LNCAP (cell line): ENCODE data around the gene SLC23A3.

Experiments
- TF ChIP-seq, protein P1 (sequence below): fragments of 450-650 bp; IDR thresholded peaks from 2 replicates; pipeline ENCODE4 v1.5.1; 2017; ENCODE audit warnings: mild to moderate bottlenecking

The SLC23A3 gene

DNA sequence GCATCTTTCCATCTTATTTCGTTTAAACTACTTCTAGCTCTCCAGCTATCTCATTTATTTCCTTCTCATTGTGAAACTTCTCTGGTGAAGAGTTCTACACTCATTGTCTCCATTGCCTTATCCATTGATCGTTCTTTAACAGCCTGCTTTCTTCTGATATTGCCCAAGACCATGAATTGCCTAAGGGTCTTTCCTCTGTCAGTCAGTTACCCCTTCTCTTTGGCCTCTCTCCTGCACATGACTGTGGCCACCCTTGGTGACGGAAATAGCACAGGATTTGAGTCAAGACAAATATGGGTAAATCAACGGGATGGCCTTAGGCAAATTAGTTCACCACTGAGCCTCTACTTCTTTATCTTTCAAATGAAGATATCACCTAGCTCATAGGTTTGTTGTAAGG is 35.9 kb downstream of the SLC23A3 start:
- TF ChIP-seq, protein P1, sequence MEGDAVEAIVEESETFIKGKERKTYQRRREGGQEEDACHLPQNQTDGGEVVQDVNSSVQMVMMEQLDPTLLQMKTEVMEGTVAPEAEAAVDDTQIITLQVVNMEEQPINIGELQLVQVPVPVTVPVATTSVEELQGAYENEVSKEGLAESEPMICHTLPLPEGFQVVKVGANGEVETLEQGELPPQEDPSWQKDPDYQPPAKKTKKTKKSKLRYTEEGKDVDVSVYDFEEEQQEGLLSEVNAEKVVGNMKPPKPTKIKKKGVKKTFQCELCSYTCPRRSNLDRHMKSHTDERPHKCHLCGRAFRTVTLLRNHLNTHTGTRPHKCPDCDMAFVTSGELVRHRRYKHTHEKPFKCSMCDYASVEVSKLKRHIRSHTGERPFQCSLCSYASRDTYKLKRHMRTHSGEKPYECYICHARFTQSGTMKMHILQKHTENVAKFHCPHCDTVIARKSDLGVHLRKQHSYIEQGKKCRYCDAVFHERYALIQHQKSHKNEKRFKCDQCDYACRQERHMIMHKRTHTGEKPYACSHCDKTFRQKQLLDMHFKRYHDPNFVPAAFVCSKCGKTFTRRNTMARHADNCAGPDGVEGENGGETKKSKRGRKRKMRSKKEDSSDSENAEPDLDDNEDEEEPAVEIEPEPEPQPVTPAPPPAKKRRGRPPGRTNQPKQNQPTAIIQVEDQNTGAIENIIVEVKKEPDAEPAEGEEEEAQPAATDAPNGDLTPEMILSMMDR, result no peak

DNA sequence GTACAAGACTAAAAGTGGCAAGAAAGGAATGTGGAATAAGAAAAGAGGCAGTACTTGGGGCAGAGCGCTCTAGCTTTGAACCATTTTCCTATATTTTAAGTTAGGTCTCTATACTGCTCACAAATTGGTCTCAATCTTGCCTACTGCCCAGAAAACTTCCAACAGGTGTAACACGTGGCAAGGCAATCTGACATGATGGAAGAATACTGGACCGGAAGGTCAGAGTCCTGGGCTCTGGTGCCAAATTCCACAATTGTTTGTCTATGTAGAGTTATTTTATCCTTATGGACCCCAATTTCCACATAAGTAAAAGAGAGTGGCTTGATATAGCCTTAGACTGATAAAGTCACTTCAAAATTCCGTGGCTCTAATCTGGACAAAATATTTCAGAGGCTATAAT is 38.1 kb downstream of the SLC23A3 start:
- TF ChIP-seq, protein P1, result no peak

DNA sequence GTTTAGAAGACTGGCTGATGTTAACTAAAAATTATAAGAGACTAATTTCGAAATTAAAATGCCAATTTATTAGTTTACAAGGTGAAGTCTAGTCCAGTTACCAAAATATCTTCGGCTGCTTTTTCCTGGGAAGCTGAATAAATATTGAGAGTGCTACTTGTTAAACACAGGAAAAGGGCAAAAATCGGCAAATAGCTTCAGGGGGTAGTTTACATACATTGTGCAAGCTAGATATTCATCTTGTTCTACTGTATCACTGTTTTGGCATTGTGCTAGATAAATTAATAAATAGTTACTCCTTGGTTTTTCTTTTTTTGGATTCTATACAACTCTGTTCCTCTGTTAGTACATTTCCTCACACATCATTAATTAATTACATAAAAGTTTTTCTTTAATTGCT is 38.5 kb downstream of the SLC23A3 start:
- TF ChIP-seq, protein P1, result no peak

DNA sequence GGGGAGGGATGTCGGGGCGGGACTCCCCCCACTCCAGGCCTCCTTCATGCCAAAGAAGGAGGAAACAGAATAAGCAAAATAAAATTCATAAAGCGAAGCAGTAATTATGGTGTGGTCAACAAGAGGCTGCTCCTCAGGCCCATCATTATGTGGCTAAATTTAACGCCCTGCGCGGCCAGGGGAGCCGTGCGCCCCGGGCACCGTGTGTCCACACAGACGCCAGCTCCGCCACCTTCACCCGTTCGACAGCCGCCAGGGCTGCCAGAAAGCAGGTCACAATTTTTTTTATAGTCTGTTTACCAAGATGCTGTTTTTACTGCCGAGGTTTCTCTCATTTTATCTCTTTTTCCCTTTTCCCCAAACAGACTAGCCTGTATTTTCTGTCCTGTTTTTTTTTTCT is 40.2 kb downstream of the SLC23A3 start:
- TF ChIP-seq, protein P1, result no peak

DNA sequence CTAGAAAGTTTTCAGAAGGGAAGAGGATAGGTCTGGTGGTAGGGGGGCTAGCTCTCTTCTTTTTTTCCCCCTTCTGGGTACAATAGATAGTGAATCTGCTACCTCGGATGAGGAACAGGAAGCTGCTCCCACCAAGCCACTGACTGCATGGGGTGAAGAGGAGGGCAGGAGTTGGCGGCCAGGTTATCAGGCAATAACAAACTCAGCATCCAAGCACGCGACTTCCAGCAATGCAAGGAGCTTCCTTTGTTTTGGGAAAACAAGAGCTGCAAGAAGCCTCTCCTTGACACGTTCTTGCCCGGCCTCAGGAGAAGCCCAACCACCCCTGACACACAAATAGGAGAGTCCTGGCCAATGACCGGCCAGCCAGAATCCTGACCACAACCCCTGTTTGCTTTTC is 41.4 kb downstream of the SLC23A3 start:
- TF ChIP-seq, protein P1, result no peak

DNA sequence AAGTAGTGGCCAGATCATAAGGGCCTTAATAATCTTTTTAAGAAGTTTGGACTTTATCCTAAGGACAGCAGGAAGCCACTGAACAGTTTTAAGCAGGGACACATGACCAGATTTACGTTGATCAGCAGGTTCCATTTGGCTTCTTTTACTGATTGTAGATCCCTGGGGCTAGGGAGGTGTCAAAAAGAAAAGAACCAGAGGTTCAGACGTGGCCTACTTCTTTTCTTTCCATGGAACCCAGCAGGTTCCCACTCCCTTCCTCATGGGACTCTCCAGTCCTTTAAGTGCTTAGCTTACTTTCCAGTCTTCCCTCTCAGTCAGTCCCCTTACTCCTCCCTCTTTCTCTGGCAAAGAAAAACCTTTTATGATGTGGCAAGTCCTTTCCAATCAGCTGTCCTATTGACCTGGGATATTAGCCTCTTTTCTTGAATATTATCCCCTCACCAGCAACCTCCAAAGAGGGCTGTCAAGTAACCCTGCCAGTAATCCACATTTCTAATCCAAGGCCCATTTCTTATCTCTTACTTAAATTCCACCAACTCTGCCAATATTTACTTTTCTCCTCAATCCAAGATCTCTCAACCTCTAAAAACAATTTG is 42.7 kb downstream of the SLC23A3 start:
- TF ChIP-seq, protein P1, result no peak

DNA sequence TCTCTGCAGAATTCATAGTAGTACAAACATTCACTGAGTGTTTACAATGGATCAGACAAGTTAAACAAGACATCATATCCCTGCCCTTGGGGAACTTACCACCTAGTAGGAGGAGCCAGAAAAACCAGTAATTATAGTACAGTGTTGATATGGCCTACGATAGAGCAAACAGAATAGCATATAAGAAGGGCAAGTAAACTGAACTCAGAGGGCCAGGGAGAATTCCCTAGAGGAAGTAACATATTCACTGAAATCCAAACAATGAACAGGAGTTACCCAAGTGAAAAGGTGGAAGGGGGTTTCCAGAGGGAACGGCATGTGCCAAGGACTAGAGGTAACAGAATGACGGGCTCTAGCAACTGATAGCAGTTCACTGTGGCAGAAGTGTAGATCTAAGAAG is 43.3 kb downstream of the SLC23A3 start:
- TF ChIP-seq, protein P1, result no peak

DNA sequence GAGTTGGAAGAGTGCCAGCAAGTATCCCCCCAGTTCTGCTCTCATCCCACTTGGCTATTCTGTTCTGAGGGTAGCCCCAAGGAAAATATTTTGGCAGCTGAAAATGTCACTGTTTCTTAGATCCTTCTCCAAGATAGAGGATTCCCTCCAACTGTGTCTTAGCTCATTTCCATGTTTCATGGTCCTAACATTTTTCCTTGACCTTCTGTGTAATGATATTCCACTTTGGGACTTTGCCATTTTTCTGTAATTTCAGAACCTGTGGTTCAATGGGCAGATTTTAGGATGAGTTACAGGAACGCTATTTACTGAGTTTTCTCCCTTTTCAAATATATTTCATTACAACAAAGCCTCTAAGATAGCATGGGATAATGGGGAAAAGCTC is 44.0 kb downstream of the SLC23A3 start:
- TF ChIP-seq, protein P1, result no peak
